ENCODE data around the gene PEX26. TPM values are rescaled to one million over a fixed set of nuclear protein-coding genes. Genes with fewer than 3 reads are reported as not detected.

PEX26 gene
- total and polyA plus RNA-seq, 2 donors (not counting 3 experiments of a cell fraction or from before 2014, with no cell fraction given): 25.6 to 44.4 TPM

DNA sequence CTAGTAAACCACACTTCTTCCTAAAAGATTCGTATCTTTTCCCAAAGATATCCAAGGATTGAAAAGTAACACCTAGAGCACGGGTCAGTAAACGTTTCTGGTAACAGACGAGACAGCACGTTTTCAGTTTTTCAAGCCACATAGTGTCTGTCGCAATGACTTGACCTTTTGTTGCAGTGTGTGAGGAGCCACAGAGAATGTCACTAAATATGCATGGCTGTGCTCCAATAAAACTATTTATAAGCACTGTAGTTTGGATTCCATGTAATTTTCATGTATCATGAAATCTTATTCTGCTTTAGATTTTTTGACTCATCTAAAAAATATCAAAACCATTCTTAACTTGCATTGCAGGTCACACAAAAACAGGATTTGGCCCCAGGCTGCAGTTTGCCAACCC lies 35.1 kb upstream of the PEX26 start:
- Histone ChIP-seq H3K79me2 (ENCODE audit: control insufficient read depth, insufficient read depth, low read length) (no peaks in the 10 kb centered on the region), H3K27ac (ENCODE audit: insufficient read depth, low read depth, low read length) (no peak overlapping the region), H3K4me3 (replicated peaks in 1 of 3; ENCODE audit: insufficient read depth in 1 of 3, low read depth in 1 of 3, low read length in 3 of 3) (no peak overlapping the region), H3K36me3 (ENCODE audit: control insufficient read depth in 2 of 2, extremely low read depth in 1 of 2, insufficient read depth in 2 of 2, low read length in 2 of 2) (no peaks in the 10 kb centered on the region), H3K9me1 (replicated peaks; ENCODE audit: control insufficient read depth, extremely low read depth, insufficient read depth, low read length) (no peaks in the 10 kb centered on the region), H4K20me1 (replicated peaks; ENCODE audit: control insufficient read depth, extremely low read depth, insufficient read depth, low read length) (no peaks in the 10 kb centered on the region), H3K4me1 (ENCODE audit: control insufficient read depth, extremely low read depth, insufficient read depth, low read length) (no peaks in the 10 kb centered on the region), H3K4me2 (ENCODE audit: insufficient read depth, low read length) (no peak overlapping the region), H3K27me3 (ENCODE audit: control insufficient read depth in 2 of 2, insufficient read depth in 2 of 2, low read length in 2 of 2) (no peaks in the 10 kb centered on the region), H3K9me3 (replicated peaks; ENCODE audit: control insufficient read depth, insufficient read depth, low read length) (no peaks in the 10 kb centered on the region), H2AFZ (ENCODE audit: low read depth, low read length) (no peak overlapping the region), H3K9ac (replicated peaks; ENCODE audit: extremely low read depth, insufficient read depth, low read length) (no peak overlapping the region)
- BruUV-seq (replicated peaks): no TSS peak
- intact Hi-C loops (cut with micrococcal nuclease): no loop called here
- TF ChIP-seq, protein P1, sequence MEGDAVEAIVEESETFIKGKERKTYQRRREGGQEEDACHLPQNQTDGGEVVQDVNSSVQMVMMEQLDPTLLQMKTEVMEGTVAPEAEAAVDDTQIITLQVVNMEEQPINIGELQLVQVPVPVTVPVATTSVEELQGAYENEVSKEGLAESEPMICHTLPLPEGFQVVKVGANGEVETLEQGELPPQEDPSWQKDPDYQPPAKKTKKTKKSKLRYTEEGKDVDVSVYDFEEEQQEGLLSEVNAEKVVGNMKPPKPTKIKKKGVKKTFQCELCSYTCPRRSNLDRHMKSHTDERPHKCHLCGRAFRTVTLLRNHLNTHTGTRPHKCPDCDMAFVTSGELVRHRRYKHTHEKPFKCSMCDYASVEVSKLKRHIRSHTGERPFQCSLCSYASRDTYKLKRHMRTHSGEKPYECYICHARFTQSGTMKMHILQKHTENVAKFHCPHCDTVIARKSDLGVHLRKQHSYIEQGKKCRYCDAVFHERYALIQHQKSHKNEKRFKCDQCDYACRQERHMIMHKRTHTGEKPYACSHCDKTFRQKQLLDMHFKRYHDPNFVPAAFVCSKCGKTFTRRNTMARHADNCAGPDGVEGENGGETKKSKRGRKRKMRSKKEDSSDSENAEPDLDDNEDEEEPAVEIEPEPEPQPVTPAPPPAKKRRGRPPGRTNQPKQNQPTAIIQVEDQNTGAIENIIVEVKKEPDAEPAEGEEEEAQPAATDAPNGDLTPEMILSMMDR (IDR thresholded peaks at IDR 0.05; ENCODE audit: extremely low read depth in 1 of 2, insufficient read depth in 1 of 2, low read depth in 1 of 2, low read length in 2 of 2): no peak
- no peak for TF ChIP-seq GATA2 (IDR thresholded peaks at IDR 0.05; ENCODE audit: insufficient read depth, insufficient read length, low read depth, low read length)
- TF ChIP-seq JUN (IDR thresholded peaks at IDR 0.05; ENCODE audit: borderline replicate concordance, insufficient read depth, insufficient read length, low read depth): no peak
- no peak for TF ChIP-seq FOS (IDR thresholded peaks at IDR 0.05; ENCODE audit: borderline replicate concordance, insufficient read depth, low read length)
- TF ChIP-seq EZH2 (IDR thresholded peaks at IDR 0.05; ENCODE audit: borderline replicate concordance, low read depth, low read length, severe bottlenecking): no peak
- TF ChIP-seq MYC (IDR thresholded peaks at IDR 0.05; ENCODE audit: low read depth, low read length): no peak
- no peak for TF ChIP-seq POLR2AphosphoS5 (IDR thresholded peaks at IDR 0.05; ENCODE audit: insufficient read depth, low read depth, low read length)
- TF ChIP-seq POLR2A (IDR thresholded peaks at IDR 0.05; ENCODE audit: low read depth, low read length): no peak
- TF ChIP-seq, protein P2, sequence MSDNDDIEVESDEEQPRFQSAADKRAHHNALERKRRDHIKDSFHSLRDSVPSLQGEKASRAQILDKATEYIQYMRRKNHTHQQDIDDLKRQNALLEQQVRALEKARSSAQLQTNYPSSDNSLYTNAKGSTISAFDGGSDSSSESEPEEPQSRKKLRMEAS (IDR thresholded peaks at IDR 0.05; ENCODE audit: insufficient read depth, insufficient read length): no peak
- CTCF ChIA-PET: no interaction called here
- DNase-seq (ENCODE audit: low read depth, low spot score): no peak
- FAIRE-seq: no peak
- POLR2A ChIA-PET: no interaction called here
- dilution Hi-C loops (cut with MboI; ENCODE audit: extremely low pct_ligation_motif_present, low sequenced_read_pairs): no loop called here

Data from endothelial cell of umbilical vein (primary cell).